Measurements from ENCODE around the gene MARCHF7.

MARCHF7 gene

DNA sequence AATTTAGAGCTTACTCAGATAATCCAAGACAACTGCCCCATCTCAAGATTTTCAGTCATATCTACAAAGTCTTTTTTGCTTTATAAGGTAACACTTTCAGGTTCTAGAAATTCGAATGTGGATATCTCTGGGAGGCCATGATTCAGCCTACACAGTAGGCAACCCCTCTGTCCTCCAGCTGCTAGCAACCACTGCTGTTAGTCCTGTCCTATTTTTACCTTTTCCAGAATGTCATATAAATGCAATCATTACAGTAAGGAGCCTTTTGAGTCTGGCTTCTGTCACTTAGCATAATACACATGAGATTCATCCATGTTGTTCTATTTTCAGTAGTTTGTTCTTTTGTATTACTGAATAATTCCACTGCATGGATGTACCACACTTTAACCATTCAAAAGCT lies 28.5 kb upstream of the MARCHF7 start:
- Histone ChIP-seq H3K36me3 (ENCODE audit: insufficient read depth) (no peaks in the 10 kb centered on the region), H3K27me3 (ENCODE audit: insufficient read depth, low read depth) (no peaks in the 10 kb centered on the region), H3K4me3 (IDR thresholded peaks at IDR 0.05; ENCODE audit: insufficient read depth, low read depth, low read length) (no peak overlapping the region), H3K4me2 (no peak overlapping the region), H3K79me2 (ENCODE audit: insufficient read depth, low read depth) (no peaks in the 10 kb centered on the region), H2AFZ (ENCODE audit: low read depth) (no peak overlapping the region), H3K27ac (no peak overlapping the region), H3K4me1 (ENCODE audit: low read depth, poor library complexity, severe bottlenecking) (no peaks in the 10 kb centered on the region), H3K9ac (no peak overlapping the region), H4K20me1 (ENCODE audit: insufficient read depth) (no peaks in the 10 kb centered on the region)
- no peak for TF ChIP-seq CTCF (conservative IDR thresholded peaks at IDR 0.05; ENCODE audit: low read depth, low read length)

- no peak overlapping the region for H3K4me3 ChIP-seq (IDR thresholded peaks at IDR 0.05; ENCODE audit: insufficient read depth, low read depth, low read length)
- no peak overlapping the region for H3K9ac ChIP-seq
- no peaks in the 10 kb centered on the region for H3K4me1 ChIP-seq (ENCODE audit: low read depth, poor library complexity, severe bottlenecking)
- no peaks in the 10 kb centered on the region for H3K27me3 ChIP-seq (ENCODE audit: insufficient read depth, low read depth)
- H3K79me2 ChIP-seq (ENCODE audit: insufficient read depth, low read depth) = no peaks in the 10 kb centered on the region
- no peak overlapping the region for H2AFZ ChIP-seq (ENCODE audit: low read depth)
- no peak overlapping the region for H3K4me2 ChIP-seq
- H4K20me1 ChIP-seq (ENCODE audit: insufficient read depth) = no peaks in the 10 kb centered on the region
- no peak for TF ChIP-seq CTCF (conservative IDR thresholded peaks at IDR 0.05; ENCODE audit: low read depth, low read length)
- H3K36me3 ChIP-seq (ENCODE audit: insufficient read depth) = no peaks in the 10 kb centered on the region
- H3K27ac ChIP-seq = no peak overlapping the region
Measured at GRCh38 chr2:159684796-159685195, 27.5 kb upstream of the MARCHF7 start.

GRCh38 chr2:159694500-159695040 lies 17.7 kb upstream of the MARCHF7 start:
- no peak overlapping the region for H3K27ac ChIP-seq
- no peaks in the 10 kb centered on the region for H3K36me3 ChIP-seq (ENCODE audit: insufficient read depth)
- H3K4me3 ChIP-seq (IDR thresholded peaks at IDR 0.05; ENCODE audit: insufficient read depth, low read depth, low read length) = no peak overlapping the region
- H3K4me2 ChIP-seq = no peak overlapping the region
- no peaks in the 10 kb centered on the region for H3K4me1 ChIP-seq (ENCODE audit: low read depth, poor library complexity, severe bottlenecking)
- H2AFZ ChIP-seq (ENCODE audit: low read depth) = no peak overlapping the region
- no peaks in the 10 kb centered on the region for H3K27me3 ChIP-seq (ENCODE audit: insufficient read depth, low read depth)
- TF ChIP-seq CTCF (conservative IDR thresholded peaks at IDR 0.05; ENCODE audit: low read depth, low read length) = no peak
- no peaks in the 10 kb centered on the region for H4K20me1 ChIP-seq (ENCODE audit: insufficient read depth)
- no peak overlapping the region for H3K9ac ChIP-seq
- H3K79me2 ChIP-seq (ENCODE audit: insufficient read depth, low read depth) = no peaks in the 10 kb centered on the region

DNA sequence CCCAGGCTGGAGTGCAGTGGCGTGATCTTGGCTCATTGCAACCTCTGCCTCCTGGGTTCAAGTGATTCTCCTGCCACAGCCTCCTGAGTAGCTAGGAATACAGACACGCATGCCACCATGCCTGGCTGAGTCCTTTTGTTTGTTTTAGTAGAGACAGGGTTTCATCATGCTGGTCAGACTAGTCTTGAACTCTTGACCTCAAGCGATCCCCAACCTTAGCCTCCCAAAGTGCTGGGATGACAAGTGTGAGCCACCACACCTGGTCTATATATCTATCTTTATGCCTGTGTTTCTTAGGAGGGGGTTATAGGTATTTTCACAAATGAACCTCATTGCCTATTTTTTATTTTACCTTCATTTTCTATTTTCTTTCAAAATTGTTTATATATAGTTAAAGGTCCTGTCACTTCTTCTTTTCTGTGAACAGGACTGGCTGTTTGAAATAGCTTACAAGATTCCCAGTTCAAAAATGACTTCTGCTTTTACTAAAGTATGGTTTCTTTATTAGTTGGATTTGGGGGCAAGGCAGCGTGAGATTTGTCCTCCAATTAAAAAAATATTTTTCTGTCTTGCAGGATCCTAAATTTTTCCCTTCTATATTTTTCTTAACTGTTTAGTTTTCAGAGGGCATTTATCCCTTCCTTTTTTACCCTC lies 16.4 kb upstream of the MARCHF7 start:
- no peaks in the 10 kb centered on the region for H3K27me3 ChIP-seq (ENCODE audit: insufficient read depth, low read depth)
- H2AFZ ChIP-seq (ENCODE audit: low read depth) = no peak overlapping the region
- H3K9ac ChIP-seq = no peak overlapping the region
- H3K4me3 ChIP-seq (IDR thresholded peaks at IDR 0.05; ENCODE audit: insufficient read depth, low read depth, low read length) = no peak overlapping the region
- no peaks in the 10 kb centered on the region for H4K20me1 ChIP-seq (ENCODE audit: insufficient read depth)
- H3K36me3 ChIP-seq (ENCODE audit: insufficient read depth) = no peaks in the 10 kb centered on the region
- no peak overlapping the region for H3K27ac ChIP-seq
- no peak overlapping the region for H3K4me2 ChIP-seq
- no peaks in the 10 kb centered on the region for H3K79me2 ChIP-seq (ENCODE audit: insufficient read depth, low read depth)
- H3K4me1 ChIP-seq (ENCODE audit: low read depth, poor library complexity, severe bottlenecking) = no peaks in the 10 kb centered on the region
- TF ChIP-seq CTCF (conservative IDR thresholded peaks at IDR 0.05; ENCODE audit: low read depth, low read length) = no peak

Measured in KMS-11 (cell line).